NCI-H1048 (cell line): ENCODE measurements around the gene IQCN.

Experiments
- DNase-seq: peaks from one replicate; lab custom pipeline; 2025; lab: John Stamatoyannopoulos, UW

IQCN gene

GRCh38 chr19:18264971-18265540 lies 9.2 kb downstream of the IQCN start:
- DNase-seq = no peak

DNA sequence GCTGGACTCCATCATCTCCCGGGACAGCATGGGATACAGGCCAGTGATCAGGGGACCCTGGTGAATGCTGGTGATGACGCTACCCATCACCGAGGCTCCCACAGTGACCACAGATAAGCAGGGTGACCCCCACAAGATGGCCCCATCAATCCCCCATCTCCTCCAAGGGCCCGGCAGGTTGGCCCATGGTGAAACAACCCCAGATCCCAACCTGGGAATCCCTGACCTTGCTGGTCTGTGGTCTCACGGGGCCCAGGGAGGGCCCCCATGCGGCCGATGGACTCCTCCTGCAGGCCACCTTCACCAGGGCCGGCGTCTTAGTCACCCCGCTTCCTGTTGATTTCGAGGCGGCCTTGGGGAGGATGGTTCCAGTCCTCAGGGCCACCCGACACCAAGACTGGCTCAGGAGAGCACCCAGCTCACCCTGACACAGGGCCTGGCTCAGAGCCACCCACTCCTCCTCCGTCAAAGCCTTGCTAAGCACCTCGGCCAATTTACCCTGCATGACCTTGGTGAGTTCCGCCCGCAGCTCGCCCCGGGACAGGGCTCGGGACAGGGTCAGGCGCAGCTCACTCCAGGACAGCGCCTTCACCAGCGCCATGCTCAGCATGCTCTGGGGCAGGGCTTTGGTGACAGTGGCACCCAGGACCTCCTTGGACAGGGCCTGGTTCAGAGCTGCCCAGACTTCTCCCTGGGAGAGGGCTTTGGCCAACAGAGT lies 10.0 kb downstream of the IQCN start:
- DNase-seq = no peak

DNA sequence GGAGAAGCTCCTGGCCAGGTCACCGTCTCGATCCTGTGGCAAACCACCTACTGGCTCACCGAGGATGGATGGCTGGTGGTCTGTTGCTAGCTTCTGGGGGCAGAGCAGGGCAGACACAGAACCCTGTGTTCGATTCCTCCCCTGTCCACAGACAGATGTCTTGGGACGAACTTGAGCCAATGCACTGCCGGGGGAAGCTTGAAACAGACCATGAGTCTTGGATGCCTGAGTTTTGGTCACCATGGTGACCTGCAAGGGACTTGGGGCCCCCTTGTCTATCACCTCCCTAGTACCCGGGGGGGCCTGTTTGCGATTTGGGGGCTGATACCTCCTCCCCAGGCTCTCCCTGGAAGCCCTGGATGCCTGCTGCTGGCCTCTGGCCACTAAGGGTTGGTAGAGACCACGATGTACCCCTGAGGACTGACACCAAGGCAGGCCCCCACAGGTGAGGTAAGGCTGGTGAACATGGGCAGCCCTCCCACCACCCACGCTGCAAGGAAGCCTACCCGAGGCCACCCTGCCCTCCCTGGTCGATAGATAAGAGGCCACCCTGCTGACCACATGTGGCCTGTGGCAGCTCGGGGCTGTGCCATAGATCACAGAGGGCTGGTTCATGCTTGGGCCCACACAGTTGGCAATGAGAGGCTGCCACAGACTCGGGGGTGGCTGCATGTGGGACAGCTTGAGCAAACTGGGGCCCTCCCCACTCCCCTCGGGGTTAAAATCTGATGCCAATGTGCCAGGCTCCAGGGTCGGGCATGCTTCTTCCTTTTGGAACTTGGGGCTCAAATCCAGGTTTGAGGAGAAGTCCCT lies 10.7 kb downstream of the IQCN start:
- no peak for DNase-seq

DNA sequence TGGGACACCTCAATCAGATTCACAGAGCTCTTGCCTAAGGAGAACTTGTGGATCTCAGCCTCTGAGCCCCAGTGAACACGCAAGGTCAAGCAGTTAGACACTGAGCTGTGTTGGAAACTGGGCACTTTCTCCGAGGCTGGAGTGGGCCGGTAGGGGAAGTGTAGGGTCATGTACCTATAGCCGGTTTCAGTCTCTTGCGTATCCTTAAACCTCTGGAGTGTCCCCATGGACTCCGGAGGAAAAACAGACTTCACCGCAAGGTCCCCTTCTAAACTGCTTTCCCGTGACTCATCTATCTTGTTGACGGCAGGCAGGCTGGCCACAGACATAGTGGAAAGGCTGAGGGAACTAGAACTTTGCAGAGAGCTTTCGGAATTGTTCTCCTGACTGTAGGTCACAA lies 11.3 kb downstream of the IQCN start:
- no peak for DNase-seq

DNA sequence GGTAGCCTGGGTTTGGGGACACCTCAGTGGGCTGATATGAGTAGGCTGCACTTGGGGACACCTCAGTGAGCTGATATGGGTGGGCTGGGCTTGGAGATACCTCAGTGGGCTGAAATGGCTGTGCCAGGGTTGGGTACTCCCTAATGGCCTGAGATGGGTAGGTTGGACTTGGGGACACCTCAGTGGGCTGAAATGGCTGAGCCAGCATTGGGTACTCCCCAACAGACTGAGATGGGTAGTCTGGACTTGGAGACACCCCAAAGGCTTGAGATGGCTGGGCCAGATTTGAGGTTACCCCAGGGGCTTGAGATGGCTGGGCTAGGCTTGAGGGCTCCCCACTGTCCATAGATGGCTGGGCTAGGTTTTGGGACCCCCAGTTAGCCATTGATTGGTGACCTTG lies 12.1 kb downstream of the IQCN start:
- no peak for DNase-seq

GRCh38 chr19:18261474-18261873 lies 12.8 kb downstream of the IQCN start:
- no peak for DNase-seq

- DNase-seq = no peak
These were observed 14.4 kb downstream of the IQCN start for GRCh38 chr19:18259893-18260292.

DNA sequence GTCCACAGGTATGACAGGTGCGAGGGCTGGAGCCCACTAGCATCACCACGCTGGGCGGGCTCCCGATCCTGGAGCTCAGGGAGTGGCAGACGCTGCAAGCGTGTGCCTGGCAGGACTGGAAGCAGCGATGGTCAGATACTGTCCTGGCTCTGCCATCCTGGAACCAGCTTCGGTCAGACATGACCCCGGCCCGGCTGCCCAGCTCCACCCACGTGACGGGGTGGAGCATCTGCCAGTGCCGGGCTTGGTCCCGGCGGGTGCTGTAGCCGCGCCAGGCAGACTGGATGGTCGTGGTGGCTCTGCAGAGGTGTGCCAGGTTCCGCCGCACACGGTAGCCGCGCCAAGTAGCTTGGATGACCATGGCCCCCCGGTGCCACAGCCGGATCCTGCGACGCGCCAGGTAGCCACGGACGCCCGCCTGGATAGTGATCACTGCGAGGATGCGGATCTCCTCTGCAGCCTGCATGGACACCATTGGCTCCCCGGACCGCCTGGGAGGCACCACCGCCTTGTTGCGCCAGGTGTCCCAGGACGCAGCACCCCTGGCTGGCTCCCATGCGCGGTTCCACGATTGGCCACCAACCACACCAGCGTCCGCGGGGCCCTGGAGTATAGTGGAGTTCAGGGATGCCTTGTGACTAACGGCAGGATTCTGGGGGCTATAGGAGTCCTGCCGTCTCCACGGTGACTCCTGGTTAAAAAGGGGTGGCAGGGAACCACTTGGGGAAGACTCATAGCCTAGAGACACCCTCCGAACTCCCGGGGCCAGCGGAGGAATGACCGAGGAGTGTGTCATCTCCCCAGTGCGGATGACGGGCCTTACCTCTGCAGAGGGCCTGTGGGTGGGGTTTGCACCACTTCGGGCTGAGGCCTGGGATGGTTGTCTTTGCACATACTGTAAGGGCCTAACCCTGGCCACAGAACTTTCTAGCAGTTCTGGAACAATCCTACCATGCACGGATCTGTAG lies 16.5 kb downstream of the IQCN start:
- DNase-seq = no peak

GRCh38 chr19:18254546-18255503 lies 19.4 kb downstream of the IQCN start:
- no peak for DNase-seq

GRCh38 chr19:18253716-18254115 lies 20.5 kb downstream of the IQCN start:
- DNase-seq = no peak

DNA sequence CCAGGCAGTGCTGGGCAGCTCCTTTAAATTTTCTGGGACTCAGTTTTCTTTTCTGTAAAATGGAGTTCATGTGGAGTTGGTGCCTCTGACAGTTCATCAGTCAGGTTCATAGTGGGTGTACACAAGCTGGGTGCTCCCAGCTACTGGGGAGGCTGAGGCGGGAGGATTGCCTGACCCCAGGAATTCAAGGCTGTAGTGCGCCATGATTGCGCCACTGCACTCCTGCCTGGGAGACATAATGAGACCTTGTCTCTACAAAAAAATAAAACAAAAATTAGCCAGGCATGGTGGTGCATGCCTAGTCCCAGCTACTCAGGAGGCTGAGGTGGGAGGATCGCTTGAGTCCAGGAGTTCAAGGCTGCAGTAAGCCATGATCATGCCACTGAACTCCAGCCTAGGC lies 21.1 kb downstream of the IQCN start:
- no peak for DNase-seq

DNA sequence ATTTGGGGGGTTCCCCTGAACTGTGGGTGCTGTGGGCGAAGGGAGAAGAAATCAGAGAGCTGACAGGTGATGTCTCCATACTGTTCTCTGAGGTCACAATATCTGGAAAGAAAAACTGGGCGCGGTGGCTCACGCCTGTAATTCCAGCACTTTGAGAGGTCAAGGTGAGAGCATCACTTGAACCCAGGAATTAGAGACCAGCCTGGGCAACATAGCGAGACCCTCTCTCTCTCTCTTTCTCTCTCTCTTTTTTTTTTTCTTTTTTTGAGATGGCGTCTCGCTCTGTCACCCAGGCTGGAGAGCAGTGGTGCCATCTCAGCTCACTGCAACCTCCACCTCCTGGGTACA lies 21.9 kb downstream of the IQCN start:
- DNase-seq = no peak

DNA sequence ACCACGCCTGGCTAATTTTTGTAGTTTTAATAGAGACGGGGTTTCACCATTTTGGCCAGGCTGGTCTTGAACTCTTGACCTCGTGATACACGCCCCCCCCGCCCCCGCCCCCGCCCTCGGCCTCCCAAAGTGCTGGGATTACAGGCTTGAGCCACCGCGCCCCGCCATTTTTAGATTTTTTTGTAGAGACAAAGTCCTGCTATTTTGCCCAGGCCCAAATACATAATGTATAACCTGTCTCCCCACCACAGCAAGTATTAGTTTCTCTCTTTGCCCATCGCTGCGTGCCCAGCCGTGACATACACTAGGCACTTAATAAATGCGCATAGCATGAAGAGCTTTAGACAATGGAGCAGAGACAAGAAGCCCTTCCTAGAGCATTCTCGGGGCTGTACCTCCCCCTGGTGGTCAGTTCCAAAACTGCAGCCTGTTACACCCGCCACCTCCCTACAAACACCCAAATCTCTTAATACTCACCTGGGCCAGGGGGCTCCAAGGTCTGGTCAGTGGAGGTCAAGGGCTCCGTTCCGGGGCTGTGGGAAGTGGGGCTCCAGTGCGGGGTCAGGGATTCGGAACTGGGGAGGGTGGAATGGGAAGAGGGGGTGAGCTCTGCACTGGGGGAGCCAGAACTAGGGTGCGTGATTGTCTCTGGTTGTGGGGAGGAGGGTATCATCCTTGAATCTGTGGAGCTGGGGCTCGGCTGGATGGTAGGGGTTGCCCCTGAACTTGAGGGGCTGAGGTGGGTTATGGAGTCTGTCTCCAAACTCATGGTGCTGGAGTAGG lies 22.5 kb downstream of the IQCN start:
- no peak for DNase-seq

GRCh38 chr19:18249834-18250233 lies 24.4 kb downstream of the IQCN start:
- DNase-seq = no peak

GRCh38 chr19:18245297-18245696 lies 29.0 kb downstream of the IQCN start:
- no peak for DNase-seq

- DNase-seq = no peak
These were observed 34.9 kb downstream of the IQCN start for GRCh38 chr19:18239303-18239702.

- DNase-seq = no peak
These were observed 40.1 kb downstream of the IQCN start for GRCh38 chr19:18234194-18234593.

- DNase-seq = peak; percentile 30
These were observed 40.9 kb downstream of the IQCN start for GRCh38 chr19:18233224-18233825.

DNA sequence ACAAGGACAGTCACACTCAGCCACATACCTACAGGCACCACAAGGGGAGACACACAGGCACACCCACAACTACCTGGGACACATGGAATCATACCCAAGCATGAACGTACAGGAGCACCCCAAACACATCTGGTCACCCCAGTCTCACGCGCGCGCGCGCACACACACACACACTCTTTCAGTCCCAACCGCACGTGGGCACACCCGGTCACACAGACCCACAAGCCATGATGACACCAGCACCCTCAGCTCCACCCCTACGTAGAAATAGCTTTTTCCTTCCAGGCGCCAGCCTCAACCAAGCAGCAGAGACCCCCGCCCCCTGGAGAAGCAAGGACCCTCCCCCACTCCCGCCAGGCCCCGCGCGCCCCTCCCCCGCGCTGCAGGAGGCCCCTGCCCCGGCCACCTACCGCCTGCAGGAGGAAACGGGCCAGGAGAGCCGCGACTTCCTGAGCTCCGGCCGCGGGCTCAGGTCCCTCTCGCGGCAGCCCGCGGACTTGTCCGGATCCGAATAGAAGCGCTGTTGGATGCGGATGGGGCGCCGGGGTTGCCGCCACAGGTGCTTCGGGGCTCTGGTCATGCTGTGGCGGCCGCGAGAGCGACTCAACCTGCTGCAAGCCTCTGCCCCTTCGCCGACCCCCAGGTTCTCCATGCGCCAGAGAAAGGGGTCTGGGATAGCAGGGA lies 41.6 kb downstream of the IQCN start:
- DNase-seq = no peak
